ENCODE data around the gene VMP1. TPM values are rescaled to one million over a fixed set of nuclear protein-coding genes. Genes with fewer than 3 reads are reported as not detected.
"Not testable (repeated sequence)": the region's sequence is repeated elsewhere in the genome, so short reads cannot be mapped to it uniquely, and the experiment has no call there.

VMP1 gene
- total RNA-seq, 1 experiment from 2014 or later = 72.8 TPM

GRCh38 chr17:59825533-59826322 is 118.3 kb downstream of the VMP1 start (continued):
- TF ChIP-seq ATF3 (CRISPR knock-in tag; conservative IDR thresholded peaks at IDR 0.05) = no peak

- H3K27me3 Mint-ChIP-seq (ENCODE audit: low read depth) = no peaks in the 10 kb centered on the region
- TF ChIP-seq ZNF219 (CRISPR knock-in tag; IDR thresholded peaks at IDR 0.05; ENCODE audit: borderline replicate concordance) (no peak), NFE2L1 (CRISPR knock-in tag; IDR thresholded peaks at IDR 0.05) (no peak), JAZF1 (CRISPR knock-in tag; IDR thresholded peaks at IDR 0.05) (no peak), TP53 (CRISPR knock-in tag; IDR thresholded peaks at IDR 0.05) (no peak), ZNF396 (CRISPR knock-in tag; IDR thresholded peaks at IDR 0.05; ENCODE audit: borderline replicate concordance) (no peak), ZNF671 (CRISPR knock-in tag; IDR thresholded peaks at IDR 0.05) (no peak), MLX (CRISPR knock-in tag; IDR thresholded peaks at IDR 0.05) (no peak), FOXK1 (CRISPR knock-in tag; IDR thresholded peaks at IDR 0.05) (no peak), PRRX2 (CRISPR knock-in tag; IDR thresholded peaks at IDR 0.05) (no peak)
- no peak overlapping the region for H3K4me3 Mint-ChIP-seq
- ATAC-seq = no peak
- H3K9me3 Mint-ChIP-seq = no peaks in the 10 kb centered on the region
- H3K4me1 Mint-ChIP-seq = peaks cover 46% of the 10 kb centered on the region
- DNase-seq (ENCODE audit: low spot score) = no peak
- ChIA-PET POLR2A (no interaction called here), CTCF (no interaction called here)
- H3K27ac Mint-ChIP-seq = peak overlapping the region; percentile 89
- no peaks in the 10 kb centered on the region; the same call in 1 of the 2 replicates for H3K36me3 Mint-ChIP-seq
Measured at GRCh38 chr17:59826706-59827453, 119.4 kb downstream of the VMP1 start.

- ChIA-PET POLR2A (interaction anchor here (0.6 to 1.0 kb wide), 3 partner anchors 19 to 356 kb away, joined by 4 to 6 read pairs (median 4); no protein-coding TSS in a partner anchor), CTCF (interaction anchor here (0.5 to 1.2 kb wide), 5 partner anchors 17 to 86 kb away, joined by 3 to 4 read pairs (median 3); no protein-coding TSS in a partner anchor)
- no peak for ATAC-seq
- Mint-ChIP-seq H3K27ac (peak overlapping the region; percentile 83), H3K4me3 (no peak overlapping the region), H3K9me3 (no peaks in the 10 kb centered on the region), H3K27me3 (ENCODE audit: low read depth) (no peaks in the 10 kb centered on the region), H3K36me3 (no peaks in the 10 kb centered on the region; the same call in 1 of the 2 replicates), H3K4me1 (peaks cover 50% of the 10 kb centered on the region)
- peak; percentile 59; the same call in 1 of the 2 replicates for TF ChIP-seq ZNF121 (CRISPR knock-in tag; IDR thresholded peaks at IDR 0.05)
- no peak for TF ChIP-seq ZSCAN18 (CRISPR knock-in tag; IDR thresholded peaks at IDR 0.05)
- DNase-seq (ENCODE audit: low spot score) = no peak
Measured at GRCh38 chr17:59827721-59828477, 120.4 kb downstream of the VMP1 start.

DNA sequence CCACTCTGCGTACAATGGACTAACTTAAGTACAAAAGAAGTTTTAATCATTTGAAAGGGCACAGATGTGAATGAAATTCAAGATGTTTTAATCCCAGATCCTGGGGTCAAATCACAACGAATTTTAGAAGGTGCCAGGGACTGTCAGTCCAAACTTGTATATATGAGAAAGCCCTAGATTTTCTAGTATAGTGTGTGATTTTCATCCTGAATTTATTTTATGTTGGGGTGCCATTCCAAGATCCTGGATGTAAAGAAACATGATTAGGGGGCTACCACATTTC is 121.0 kb downstream of the VMP1 start:
- ChIA-PET CTCF (interaction anchor here (1.2 kb wide), 1 partner anchor 86 kb away, joined by 4 read pairs; no protein-coding TSS in a partner anchor), POLR2A (interaction anchor here (1.0 kb wide), 1 partner anchor 19 kb away, joined by 4 read pairs; no protein-coding TSS in a partner anchor)
- TF ChIP-seq RORB (CRISPR knock-in tag; IDR thresholded peaks at IDR 0.05) (no peak), ESRRA (CRISPR knock-in tag; IDR thresholded peaks at IDR 0.05; ENCODE audit: borderline replicate concordance) (no peak)
- H3K4me1 Mint-ChIP-seq = peaks cover 53% of the 10 kb centered on the region
- DNase-seq (ENCODE audit: low spot score) (no peak), ATAC-seq (no peak)
- H3K36me3 Mint-ChIP-seq = no peaks in the 10 kb centered on the region
- H3K9me3 Mint-ChIP-seq = no peaks in the 10 kb centered on the region
- H3K4me3 Mint-ChIP-seq = no peak overlapping the region
- peak overlapping the region; percentile 83 for H3K27ac Mint-ChIP-seq
- H3K27me3 Mint-ChIP-seq (ENCODE audit: low read depth) = no peaks in the 10 kb centered on the region

DNA sequence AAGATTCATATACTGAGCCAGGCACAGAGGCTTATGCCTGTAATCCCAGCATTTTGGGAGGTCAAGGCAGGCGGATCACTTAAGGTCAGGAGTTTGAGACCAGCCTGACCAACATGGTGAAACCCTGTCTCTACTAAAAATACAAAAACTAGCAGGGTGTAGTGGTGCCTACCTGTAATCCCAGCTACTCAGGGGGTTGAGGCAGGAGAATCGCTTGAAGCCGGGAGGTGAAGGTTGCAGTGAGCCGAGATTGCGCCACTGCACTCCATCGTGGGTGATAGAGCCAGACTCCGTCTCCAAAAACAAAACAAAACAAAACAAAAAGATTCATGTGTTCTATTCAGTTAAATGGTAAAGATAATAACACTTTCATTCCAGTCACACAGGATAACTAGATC is 121.4 kb downstream of the VMP1 start:
- ATAC-seq; POLR2A ChIA-PET; DNase-seq (ENCODE audit: low spot score); H3K27me3 Mint-ChIP-seq (ENCODE audit: low read depth); H3K9me3 Mint-ChIP-seq; H3K36me3 Mint-ChIP-seq; H3K4me3 Mint-ChIP-seq: not testable (repeated sequence)
- CTCF ChIA-PET = interaction anchor here (1.2 to 1.5 kb wide), 2 partner anchors 25 to 85 kb away, joined by 4 to 6 read pairs; no protein-coding TSS in a partner anchor
- Mint-ChIP-seq H3K27ac (peak overlapping the region; percentile 52), H3K4me1 (peaks cover 53% of the 10 kb centered on the region)

All from WTC11 (cell line).